HG02763 (cell line): ENCODE results near the gene SEPTIN7.

Experiments
- ATAC-seq: cut with Tn5 transposase; IDR thresholded peaks from one replicate; pipeline ENCODE4 v1.9.1; 2021; ENCODE audit warnings: mild to moderate bottlenecking, moderate library complexity; ENCODE audit not compliant: unreplicated experiment

The SEPTIN7 gene

GRCh38 chr7:35785250-35785649, 15.6 kb upstream of the SEPTIN7 start:
- ATAC-seq, result no peak

GRCh38 chr7:35787925-35788324, 12.9 kb upstream of the SEPTIN7 start:
- no peak for ATAC-seq

- no peak for ATAC-seq
Observed at GRCh38 chr7:35792472-35792871, 8.4 kb upstream of the SEPTIN7 start.

GRCh38 chr7:35792873-35793489, 7.9 kb upstream of the SEPTIN7 start:
- no peak for ATAC-seq

GRCh38 chr7:35797311-35797710, 3.5 kb upstream of the SEPTIN7 start:
- no peak for ATAC-seq

GRCh38 chr7:35799846-35800717, 775 bp upstream of the SEPTIN7 start:
- ATAC-seq, result peak; percentile 43

- peak; percentile 35 for ATAC-seq
Observed at GRCh38 chr7:35801392-35802101, 690 bp downstream of the SEPTIN7 start.

- ATAC-seq, result no peak
Observed at GRCh38 chr7:35802102-35802466, 1.2 kb downstream of the SEPTIN7 start.

GRCh38 chr7:35802649-35803048, 1.8 kb downstream of the SEPTIN7 start:
- no peak for ATAC-seq

- no peak for ATAC-seq
Observed at GRCh38 chr7:35804231-35804970, 3.5 kb downstream of the SEPTIN7 start.

GRCh38 chr7:35805876-35806275, 5.0 kb downstream of the SEPTIN7 start:
- ATAC-seq, result no peak

- no peak for ATAC-seq
Observed at GRCh38 chr7:35816514-35816913, 15.7 kb downstream of the SEPTIN7 start.

GRCh38 chr7:35817181-35817580, 16.3 kb downstream of the SEPTIN7 start:
- no peak for ATAC-seq

- no peak for ATAC-seq
Observed at GRCh38 chr7:35817930-35818329, 17.1 kb downstream of the SEPTIN7 start.

- ATAC-seq, result no peak
Observed at GRCh38 chr7:35818513-35818912, 17.7 kb downstream of the SEPTIN7 start.

GRCh38 chr7:35819310-35819709, 18.5 kb downstream of the SEPTIN7 start:
- no peak for ATAC-seq

GRCh38 chr7:35819954-35820703, 19.3 kb downstream of the SEPTIN7 start:
- no peak for ATAC-seq

- no peak for ATAC-seq
Observed at GRCh38 chr7:35820858-35821257, 20.0 kb downstream of the SEPTIN7 start.

- no peak for ATAC-seq
Observed at GRCh38 chr7:35823440-35823839, 22.6 kb downstream of the SEPTIN7 start.

- no peak for ATAC-seq
Observed at GRCh38 chr7:35825974-35826373, 25.1 kb downstream of the SEPTIN7 start.
